ENCODE results near the gene SRPK2.

DNA sequence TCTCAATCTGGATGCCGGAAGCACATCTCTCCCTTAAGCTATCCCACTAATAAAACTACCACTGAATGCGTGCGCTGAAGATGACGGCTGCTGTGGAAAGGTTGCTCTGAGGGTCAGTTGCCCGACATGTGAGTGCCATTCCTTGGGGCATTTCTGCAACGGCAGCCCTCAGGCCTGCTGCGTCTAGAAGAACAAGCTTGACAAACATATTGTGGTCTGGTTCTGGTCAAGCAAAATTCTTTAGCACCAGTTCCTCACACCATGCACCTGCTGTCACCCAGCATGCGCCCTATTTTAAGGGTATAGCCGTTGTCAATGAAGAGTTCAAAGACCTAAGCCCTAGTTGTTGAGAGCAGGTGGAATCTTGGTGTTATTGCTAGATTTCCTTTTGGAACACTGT lies 184.2 kb downstream of the SRPK2 start:
- TF ChIP-seq, protein P1, sequence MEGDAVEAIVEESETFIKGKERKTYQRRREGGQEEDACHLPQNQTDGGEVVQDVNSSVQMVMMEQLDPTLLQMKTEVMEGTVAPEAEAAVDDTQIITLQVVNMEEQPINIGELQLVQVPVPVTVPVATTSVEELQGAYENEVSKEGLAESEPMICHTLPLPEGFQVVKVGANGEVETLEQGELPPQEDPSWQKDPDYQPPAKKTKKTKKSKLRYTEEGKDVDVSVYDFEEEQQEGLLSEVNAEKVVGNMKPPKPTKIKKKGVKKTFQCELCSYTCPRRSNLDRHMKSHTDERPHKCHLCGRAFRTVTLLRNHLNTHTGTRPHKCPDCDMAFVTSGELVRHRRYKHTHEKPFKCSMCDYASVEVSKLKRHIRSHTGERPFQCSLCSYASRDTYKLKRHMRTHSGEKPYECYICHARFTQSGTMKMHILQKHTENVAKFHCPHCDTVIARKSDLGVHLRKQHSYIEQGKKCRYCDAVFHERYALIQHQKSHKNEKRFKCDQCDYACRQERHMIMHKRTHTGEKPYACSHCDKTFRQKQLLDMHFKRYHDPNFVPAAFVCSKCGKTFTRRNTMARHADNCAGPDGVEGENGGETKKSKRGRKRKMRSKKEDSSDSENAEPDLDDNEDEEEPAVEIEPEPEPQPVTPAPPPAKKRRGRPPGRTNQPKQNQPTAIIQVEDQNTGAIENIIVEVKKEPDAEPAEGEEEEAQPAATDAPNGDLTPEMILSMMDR (IDR thresholded peaks at IDR 0.05; ENCODE audit: low read depth, low read length, missing input control) = no peak
- TF ChIP-seq RAD21 (IDR thresholded peaks at IDR 0.05) = no peak
- no peak for TF ChIP-seq TAF1 (conservative IDR thresholded peaks at IDR 0.05)
- no peak for TF ChIP-seq FOXA1 (IDR thresholded peaks at IDR 0.05)
- no peak for TF ChIP-seq RXRA (IDR thresholded peaks at IDR 0.05)
- TF ChIP-seq, protein P2, sequence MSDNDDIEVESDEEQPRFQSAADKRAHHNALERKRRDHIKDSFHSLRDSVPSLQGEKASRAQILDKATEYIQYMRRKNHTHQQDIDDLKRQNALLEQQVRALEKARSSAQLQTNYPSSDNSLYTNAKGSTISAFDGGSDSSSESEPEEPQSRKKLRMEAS (IDR thresholded peaks at IDR 0.05) = no peak
- TF ChIP-seq, protein P3, sequence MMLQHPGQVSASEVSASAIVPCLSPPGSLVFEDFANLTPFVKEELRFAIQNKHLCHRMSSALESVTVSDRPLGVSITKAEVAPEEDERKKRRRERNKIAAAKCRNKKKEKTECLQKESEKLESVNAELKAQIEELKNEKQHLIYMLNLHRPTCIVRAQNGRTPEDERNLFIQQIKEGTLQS (IDR thresholded peaks at IDR 0.05) = no peak
- TF ChIP-seq SP1 (IDR thresholded peaks at IDR 0.05) = no peak
- TF ChIP-seq YY1 (IDR thresholded peaks at IDR 0.05) = no peak
